ENCODE results near the gene C2CD2.

Gene C2CD2

DNA sequence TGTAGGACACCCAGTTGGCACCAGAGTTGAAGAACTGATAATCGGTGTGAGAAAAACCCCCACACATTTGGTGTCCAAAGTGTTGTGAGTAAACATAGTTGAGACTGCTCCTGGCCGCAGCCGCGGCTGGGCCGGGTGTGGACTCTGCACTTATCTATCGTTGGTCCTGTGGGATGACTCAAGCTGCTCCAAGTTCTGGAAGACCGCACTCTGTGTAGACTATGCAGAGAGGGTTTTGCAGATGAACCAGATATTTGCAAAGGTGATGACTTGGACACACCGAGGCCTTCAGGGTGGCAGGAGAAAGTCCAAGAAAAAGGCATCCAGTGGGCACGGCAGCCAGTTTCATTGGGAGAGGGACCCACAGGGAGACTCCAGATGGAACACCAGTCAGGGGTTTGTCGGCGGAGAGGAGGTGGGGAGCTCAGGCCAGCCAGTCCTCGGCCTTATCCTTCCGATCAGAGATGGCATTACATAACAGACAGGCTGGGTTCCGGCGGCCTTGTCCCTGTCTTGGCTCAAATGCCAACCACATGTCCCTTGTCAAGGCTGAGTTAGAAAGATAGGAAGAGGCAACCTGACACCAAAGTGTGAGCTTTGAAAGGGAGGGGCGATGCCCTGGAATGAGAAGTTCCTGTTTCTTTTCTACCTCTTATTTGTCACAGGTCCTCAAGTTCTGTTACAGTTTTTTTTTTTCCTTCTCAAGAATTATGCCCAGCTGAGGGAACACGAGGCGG is 21.1 kb downstream of the C2CD2 start:
- DNase-seq (ENCODE audit: low read depth): peak; percentile 51

- DNase-seq (ENCODE audit: low read depth): peak; percentile 89
Measured at GRCh38 chr21:41932191-41932575, 21.6 kb downstream of the C2CD2 start.

DNA sequence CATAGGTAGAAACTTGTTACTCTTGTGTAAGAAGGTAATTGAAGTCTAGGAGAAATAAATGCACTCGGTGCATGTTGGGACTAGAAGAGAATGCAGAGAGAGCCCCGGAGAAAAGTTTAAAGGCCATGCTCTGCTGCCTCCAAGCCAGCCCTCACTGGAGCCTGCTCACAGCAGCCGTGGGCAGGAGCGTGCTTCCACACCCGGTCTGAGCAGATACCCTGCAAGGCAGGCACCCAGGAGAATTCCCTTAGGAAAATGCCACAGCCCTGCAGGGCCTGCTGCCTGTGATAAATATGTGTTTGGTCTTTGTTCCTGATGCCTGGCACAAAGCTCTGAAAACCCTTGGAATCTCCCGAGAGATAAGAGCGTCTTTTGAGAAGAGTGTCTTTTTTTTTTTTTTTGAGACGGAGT is 22.8 kb downstream of the C2CD2 start:
- no peak for DNase-seq (ENCODE audit: low read depth)

DNA sequence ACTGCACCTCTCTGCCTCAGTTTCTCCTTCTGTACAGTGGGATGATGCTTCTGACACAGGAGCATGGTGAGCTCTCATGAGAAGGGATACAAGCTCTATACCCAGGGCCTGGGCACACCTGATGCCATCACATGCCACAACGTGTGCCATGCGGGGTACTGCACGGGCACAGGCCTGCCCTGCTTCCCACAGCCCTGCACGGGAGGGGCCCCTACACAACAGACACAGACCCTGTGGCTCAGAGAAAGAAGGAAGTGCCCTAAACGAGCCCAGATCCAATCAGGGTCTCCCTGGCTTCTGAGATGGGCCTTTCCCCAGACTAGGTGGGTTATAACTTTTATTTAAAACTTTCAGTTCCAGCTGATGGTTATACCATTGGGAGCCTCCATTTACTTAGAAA is 24.6 kb downstream of the C2CD2 start:
- no peak for DNase-seq (ENCODE audit: low read depth)

DNA sequence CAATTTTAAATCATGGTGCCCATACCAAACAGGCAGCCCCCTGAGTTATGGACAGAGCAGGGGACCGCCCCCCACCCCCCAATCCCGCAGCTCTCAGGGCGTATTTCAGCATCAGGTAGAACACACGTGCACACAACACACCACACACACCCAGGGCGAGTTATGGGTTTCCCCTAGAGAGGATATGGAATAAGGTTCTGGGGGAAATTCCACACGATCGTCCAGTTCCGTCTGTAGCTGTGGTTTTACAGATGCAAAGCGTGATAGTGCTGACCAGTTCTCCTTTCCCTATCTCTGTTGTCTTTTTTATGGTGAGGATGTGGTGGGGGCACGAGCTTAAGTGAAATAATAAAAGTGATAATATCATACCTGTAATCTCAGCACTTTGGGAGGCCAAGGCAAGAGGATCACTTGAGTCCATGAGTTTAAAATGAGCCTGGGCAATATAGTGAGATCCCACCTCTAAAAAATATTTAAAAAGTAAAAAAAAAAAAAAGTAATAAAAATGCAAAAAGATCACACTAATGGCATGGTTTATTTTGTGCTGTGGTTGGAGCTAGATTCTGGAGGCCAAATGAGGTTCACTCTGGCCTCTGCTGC is 25.1 kb downstream of the C2CD2 start:
- DNase-seq (ENCODE audit: low read depth): no peak

DNA sequence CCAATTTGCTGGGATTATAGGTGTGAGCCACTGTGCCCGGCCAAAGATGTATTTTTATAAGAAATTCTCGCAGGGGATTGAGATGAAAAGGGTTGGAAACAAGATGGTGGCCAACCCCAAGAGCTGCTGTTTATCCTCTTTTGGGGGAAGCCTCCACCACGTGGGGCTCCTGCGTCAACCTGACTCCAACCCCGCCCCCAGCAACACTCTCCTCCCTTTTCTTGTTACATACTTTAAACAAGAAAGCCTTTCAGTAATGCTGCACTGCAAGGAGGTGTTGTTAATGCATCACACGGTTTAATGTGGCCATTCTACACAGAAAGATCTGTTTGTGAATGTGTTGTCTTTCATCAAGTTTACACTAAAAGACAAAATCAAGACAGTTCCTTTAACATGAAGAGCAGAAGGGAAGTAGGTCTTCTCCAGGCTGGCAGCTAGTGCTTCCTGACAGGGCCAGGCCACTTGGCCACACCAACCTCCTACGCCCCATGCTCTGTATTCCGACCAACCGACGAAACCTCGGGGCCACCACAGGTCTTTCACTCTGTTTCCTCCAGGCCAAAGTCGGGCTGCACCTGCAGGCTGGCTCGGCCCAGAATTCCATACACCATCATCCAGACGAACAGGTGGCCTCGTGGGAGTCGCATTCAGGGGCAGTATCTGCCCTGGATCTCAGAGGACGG is 25.9 kb downstream of the C2CD2 start:
- DNase-seq (ENCODE audit: low read depth): no peak

- no peak for DNase-seq (ENCODE audit: low read depth)
Measured at GRCh38 chr21:41926807-41927171, 27.0 kb downstream of the C2CD2 start.

GRCh38 chr21:41926117-41926806 is 27.6 kb downstream of the C2CD2 start:
- peak; percentile 53 for DNase-seq (ENCODE audit: low read depth)

GRCh38 chr21:41925767-41926116 is 28.1 kb downstream of the C2CD2 start:
- no peak for DNase-seq (ENCODE audit: low read depth)

DNA sequence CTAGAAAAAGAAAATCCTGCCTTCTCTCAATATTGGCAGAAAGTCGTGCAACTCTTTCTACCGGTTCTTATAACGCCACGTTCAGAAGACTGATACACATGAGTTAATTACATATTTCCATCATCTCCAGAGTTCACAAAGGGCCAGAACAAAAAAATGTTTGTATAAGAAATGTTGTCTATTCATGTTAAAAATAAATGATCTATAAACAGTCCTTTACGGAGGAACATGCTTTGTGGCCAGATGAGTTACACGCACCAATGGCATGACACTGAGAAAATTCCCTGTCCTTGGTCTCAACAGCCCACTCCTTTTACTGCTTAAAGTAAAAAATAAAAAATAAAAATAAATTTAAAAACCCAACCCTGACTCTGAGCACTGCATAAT is 29.5 kb downstream of the C2CD2 start:
- peak; percentile 12 for DNase-seq (ENCODE audit: low read depth)

DNA sequence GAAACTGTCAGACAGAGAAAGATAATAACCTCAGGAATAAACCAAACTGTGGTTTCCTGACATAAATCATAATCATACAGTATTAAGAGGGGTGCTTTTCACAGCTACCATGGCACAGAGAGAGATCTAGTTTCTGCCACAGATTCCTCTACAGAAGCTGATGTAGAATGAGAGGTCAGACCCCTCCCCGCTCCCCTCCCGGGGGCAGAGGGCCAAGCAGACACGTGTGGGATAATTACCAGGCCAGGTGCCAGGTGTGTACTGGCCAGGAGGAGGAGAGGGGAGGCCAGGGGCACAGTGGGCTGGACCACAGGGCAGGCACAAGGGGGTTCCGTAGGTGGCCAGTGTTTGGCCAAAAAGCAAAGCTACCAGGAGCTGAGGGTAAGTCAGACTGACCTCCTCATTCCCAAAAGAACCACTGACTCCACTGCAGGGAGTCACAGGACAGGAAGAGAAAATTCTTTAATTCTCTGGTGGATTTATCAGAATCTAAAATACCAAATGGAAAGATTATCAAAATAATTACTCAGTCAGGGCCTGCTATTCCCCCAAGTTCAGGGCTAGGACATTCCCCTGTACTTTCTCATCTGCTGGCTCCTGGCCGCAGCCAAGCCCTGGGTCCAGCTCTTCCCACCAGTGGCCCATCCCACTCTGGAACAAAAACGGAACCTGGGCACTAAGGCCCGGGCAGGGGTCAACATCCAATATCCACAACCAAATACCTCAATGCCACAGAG is 30.0 kb downstream of the C2CD2 start:
- peak; percentile 3 for DNase-seq (ENCODE audit: low read depth)

GRCh38 chr21:41923186-41923585 is 30.6 kb downstream of the C2CD2 start:
- no peak for DNase-seq (ENCODE audit: low read depth)

DNA sequence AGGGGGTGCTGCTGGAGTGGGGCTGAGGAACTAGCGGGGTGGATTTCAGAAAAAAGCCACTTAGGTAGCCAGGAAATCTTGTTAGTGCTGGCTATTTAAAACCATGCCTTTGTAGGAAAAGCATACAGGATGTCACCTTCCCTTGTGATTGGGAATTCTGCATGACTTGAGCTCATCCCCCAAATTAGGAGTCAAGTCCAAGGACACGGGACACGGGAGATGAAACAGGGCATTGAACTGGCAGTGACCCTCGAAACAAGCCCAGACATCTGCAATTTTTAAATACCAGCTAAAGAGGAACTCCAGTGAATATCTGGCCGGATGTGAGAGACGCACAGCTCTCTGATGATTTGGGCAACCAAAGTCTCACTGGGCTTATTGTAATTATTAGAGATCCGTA is 32.8 kb downstream of the C2CD2 start:
- DNase-seq (ENCODE audit: low read depth): no peak

DNA sequence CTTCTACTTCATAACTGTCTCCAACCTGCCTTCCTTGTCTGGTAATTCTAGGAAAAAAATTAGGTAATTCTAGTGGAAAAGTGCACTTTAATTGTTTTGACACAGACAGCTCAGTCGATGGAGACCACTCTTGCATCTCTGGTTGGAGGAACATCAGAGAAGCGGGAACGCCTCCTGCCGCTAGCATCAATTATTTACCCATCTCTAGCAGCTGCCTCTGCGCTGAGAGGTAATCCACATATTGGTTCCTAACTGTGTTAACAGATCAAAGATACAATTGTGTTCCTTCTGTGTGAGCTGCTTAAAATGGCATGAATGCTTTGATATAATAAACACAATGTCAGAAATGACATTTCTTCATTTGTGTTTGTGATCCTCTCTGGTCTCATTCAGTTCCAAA is 33.3 kb downstream of the C2CD2 start:
- DNase-seq (ENCODE audit: low read depth): no peak

- DNase-seq (ENCODE audit: low read depth): no peak
Measured at GRCh38 chr21:41919666-41920398, 34.0 kb downstream of the C2CD2 start.

DNA sequence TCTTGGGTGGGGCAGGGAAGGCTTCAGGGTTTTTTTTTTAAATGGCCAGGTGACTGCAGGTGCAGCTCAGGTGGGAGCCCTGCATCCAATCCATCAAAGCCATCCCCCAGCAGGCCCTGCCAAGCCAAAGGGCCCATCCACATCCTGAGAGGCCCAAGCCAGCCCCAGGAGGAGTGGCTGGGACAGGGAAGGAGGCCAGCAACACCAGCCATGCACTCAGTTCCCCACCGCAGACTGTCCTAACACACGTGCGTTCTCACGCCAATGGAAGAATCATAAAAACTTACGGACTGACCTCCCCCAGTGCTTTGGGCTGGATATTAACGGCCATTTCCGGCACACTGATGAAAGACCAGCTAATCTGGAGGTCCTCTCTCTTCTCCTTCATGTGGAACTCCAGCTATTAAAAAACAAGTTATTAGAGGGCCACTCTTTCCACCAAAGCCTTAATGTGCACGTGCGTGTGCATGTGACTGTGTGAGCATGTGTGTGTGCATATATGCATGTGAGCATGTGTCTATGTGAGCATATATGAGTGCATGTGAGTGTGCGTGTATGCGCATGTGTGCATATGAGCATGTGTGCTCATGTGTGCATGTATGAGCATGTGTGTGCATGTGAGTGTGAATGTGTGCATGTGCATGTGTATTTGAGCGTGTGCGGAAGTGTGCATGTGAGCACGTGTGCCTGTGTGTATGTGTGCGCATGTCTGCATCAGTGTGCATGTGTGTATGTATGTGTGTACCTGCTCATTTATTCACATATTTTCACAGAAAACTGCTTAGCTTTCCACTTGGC is 35.1 kb downstream of the C2CD2 start:
- DNase-seq (ENCODE audit: low read depth): no peak

DNA sequence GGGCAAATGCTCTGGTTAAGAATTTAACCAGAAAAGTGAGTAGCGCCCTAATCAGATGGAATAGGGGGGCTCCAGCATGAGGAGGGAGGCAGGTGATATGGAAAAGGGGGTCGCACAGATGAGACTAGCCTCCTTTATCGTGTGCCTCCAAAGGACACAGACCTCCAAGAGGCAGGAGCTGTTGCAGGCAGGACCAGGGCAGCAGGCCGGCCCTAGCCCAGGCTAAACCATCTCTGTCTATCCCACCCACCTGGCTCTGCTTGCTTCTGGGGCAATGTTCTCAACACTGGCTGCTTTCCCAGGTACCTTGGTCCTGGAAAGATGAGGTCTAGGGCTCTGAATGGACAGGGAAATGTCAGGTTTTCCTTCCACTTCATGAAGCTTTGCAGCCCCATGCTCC is 36.3 kb downstream of the C2CD2 start:
- no peak for DNase-seq (ENCODE audit: low read depth)

DNA sequence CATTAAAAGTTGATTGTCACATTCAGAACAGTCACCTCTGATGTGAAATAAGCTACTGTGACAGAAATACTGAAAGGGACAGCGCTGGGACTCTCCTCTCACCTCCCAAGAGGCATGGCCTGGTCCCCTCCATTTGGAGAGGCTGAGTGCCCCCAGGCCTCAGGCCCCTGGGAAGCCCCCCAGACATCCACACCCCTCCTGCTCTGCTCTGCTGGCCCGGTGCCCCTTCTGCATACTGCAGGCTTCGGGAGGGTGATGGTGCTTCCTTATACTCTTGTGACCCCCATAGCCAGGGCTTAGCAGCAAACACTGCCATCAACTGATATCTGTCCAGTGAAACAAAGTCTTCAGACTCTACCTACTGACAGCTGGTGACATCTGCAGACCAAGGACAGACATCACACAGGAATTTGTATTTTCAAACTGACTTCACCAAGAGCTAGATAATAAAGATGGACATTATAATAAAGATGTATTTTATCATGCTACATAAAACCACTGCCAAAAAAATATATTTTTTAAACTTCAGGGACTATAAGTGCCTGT is 36.9 kb downstream of the C2CD2 start:
- DNase-seq (ENCODE audit: low read depth): no peak

GRCh38 chr21:41914965-41915364 is 38.9 kb downstream of the C2CD2 start:
- DNase-seq (ENCODE audit: low read depth): no peak

DNA sequence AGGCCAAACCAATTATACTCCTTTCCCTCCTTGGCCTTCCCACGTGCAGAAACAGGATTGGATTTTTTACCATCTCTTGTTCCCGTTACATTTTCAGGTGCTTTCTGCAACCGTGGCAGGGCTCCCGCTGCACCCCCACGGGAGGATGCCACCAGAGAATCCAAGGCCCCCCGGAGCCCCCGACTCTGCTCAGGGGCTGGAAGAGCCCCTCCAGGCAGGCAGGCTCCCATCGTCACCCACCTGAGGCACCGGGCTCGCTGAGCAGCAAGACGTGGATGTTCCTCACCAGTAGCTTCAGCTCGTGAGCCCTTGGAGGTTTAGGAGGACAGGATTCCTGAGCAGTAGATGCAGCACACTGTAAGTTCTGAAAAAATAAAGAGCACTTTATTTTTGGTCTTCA is 39.5 kb downstream of the C2CD2 start:
- no peak for DNase-seq (ENCODE audit: low read depth)

DNA sequence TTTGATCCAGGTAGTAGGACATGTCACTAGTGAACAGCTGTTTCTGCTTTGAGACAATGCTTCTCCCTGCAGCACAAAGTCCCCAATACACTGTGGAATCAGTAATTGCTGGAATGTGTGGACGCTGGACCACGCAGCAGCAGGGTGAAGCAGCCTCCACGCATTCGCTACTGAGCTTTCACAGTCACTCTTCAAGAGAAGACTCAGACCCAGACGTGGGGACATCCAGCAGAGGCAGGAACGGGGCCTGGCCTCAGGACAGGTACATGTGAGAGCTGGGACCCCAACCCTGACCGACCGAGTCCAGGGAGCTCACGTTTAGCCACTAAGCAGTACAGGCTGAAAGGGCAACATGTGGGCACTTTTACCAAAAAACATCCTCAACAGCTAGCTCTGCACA is 40.6 kb downstream of the C2CD2 start:
- no peak for DNase-seq (ENCODE audit: low read depth)
